Fibroblast of skin of right biceps (primary cell): ENCODE results near the gene DET1.
"Not testable (repeated sequence)": the region's sequence is repeated elsewhere in the genome, so short reads cannot be mapped to it uniquely, and the experiment has no call there.

ENCODE experiments used
- DNase-seq: peaks from one replicate; pipeline ENCODE4 v3.0.0-alpha.2; 2013

Gene DET1

DNA sequence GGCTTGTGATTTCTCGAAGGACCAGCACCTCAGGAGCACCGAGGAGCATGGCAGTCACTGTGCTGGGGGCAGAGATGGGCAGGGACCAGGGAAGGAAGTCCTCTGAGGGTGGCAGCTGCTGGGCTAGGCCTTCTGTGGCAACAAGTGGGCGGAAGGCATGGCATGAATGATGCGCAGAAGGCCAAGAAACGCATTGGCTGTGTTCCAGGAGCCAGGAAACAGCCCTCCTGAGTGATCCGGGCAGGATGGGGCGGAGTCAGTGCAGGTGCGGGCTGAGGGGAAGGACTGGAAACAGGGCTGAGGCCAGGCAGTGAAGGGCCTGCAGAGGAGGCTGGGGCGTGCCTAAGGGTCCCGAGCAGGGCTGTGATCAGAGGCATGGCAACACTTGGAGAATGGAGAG is 55.3 kb downstream of the DET1 start:
- no peak for DNase-seq

DNA sequence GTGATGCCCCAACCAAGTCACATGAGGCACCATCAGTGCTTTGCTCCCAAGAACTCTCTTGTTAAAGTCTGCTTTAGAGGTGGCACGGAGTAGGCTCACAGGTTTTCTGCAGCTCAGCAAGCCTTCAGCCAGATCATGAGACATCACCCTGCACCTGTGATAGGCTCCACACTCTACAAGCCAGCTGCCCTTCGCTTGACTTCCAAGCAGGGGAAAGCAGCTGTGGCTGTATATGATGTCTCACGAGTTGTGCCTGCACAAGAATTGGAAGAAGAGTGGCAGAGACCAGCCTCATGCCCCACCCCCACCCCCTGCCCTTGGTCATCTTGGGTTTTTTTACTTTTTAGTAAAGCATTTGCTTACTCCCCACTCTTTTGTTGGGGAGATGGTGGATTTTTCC is 56.4 kb downstream of the DET1 start:
- DNase-seq: no peak

DNA sequence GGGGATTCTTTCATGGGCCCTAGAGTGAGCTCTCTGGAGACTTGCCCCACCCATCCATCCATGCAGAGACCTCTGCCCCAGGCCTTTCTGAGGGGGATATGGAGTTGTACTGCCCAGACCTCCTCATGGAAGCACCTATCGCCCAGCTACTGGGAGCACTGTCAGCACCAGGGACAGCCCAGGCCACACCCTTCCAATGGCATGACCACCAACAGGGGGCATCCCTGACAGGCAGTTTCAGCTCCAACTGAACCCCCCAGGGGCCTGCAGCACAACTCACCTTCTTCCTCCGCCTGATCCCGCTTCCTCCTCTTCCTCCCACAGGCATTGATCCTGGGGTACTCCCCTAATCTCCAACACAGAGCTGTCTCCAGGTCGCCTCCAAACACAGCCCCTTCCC is 57.2 kb downstream of the DET1 start:
- DNase-seq: no peak

DNA sequence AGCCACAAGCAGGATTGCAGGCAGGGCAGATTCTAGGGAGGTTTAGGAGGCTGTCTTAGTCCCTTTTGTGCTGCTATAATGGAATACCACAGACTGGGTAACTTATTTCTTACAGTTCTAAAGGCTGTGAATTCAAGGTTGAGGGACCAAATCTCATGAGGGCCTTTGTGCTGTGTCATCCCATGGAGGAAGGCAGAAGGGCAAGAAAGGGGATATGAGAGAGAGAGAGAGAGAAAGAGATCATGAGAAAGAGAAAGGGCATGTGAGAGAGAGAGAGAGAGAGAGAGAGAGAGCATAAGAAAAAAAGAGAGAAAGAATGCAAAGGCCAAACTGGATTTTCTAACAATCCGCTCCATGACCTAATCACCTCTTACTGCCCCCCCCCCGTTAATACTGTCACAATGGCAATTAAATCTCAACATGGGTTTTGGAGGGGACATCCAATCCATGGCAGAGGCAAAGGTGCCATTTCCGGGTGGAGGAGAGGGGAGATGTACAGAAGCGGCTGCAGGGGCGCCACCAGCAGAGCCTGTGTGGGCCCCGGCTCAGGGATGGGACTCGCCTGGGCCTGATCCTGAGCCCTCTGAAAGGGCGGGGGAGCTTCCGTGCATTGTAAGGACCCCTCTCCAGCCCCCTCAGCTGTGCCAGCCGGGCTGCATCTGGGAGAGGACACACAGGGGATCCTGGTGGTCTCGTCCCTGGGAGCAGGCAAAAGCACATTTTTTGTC is 58.5 kb downstream of the DET1 start:
- DNase-seq: no peak

DNA sequence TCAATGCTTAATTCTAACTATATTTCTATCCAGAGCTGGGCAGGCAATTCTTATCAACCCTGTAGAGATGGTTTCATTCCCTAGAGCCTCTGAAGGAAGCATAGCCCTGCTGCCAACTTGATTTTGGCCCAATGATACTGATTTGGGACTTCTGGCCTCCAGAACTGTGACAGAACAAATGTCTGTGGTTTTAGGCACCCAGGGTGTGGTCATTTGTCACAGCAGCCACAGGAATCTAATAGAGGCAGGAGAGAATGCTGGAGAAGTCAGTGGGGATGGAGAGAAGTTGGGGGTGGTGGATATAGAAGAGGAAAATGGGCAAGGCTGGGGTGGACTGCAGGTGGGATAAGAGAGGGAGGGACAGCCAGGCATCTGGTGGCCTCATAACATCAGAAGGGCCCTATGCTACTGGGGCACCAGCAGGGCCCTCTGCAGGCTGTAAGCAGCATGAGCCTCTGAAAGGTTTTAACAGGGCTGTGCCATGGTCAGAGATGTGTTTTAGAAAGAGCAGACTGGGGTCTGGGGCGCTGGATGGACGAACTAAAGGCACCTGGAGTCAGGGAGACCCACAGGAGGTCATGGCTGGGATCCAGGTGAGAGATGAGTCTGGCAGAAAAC is 59.2 kb downstream of the DET1 start:
- peak; percentile 12 for DNase-seq

DNA sequence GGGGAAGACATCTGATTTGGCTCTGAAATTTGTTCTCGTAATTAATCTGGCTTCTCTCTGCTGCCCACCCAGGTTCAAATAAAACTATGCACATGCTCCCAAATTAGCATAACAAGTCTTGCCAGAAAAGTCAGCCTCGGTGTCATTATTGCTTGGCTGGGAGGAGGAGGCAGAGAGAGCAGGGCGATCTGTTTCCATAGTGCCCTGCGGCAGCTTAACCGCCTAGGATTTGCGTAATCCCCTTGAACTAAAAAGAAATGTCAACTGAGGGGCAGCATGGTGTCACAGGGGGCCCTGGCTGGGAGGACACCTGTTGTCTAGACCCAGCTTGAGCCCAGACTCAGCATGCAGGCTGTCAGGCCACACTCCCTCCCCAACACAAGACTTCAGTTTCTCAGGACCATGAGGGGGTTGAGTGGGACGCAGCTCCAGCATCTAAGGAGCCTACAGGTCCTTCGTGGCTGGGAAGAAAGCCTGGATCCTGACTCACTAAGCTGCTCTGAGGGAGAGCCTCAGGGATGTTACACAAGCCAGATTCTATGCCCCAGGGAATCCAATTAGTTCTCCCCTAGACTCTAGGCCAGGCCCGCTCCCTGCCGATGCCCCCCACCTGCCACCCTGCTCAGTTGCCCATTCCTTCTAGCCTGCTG is 61.7 kb downstream of the DET1 start:
- peak; percentile 30 for DNase-seq

DNA sequence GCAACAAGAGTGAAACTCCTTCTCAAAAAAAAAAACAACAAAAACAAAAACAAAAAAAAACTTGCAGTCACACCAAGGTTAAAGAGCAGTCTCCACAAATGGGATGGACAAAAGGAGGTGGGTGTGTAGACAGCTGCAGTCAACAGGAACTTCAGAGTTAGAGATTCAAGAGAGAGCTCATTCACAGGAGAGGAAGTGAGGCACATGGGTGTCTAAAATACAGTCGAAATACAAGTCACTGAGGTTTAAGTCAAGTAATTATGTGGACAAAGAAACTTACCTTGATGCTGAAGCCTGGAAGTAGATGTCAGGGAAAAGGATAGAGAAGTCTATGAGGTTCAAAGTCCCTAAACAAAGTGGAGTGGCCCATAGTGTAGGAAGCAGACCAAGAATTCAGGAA is 64.2 kb downstream of the DET1 start:
- no peak for DNase-seq

DNA sequence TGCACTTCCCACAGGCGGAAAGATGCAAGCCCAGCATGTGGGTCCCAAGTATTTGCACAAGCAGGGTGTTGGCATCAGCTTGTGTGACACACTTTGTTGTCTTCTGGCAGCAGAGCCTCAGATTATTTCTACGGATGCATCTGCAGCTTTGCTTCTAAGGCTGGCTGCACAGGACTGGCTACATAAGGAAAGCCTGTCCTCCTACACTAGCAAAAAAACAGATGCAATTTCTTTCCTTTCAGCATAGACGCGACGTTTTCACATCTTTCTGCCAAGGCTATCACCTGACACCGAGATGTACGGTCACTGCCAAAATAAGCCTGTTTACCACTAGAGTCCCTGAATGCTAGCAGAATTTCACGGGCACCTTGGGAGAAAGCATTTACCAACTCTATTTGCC is 65.5 kb downstream of the DET1 start:
- DNase-seq: no peak

DNA sequence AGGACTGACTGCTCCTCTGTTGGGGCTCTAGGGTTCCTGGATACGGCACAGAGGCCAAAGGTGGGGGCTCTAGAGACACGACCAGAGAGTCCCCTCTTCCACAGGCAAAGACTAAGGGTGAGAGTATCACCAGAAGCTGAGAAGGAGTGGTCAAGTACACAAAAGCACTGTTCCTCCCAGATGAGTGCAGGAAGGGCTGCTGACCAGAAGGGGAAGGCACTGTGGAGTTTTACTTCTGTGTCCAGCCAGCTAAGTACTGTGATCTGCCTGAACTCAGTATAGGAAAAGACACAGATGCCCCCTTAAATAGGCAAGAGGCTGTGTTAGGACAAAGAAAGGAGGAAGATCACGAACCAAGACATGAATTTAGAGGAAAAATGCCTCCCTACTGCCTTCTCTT is 67.3 kb downstream of the DET1 start:
- no peak for DNase-seq

DNA sequence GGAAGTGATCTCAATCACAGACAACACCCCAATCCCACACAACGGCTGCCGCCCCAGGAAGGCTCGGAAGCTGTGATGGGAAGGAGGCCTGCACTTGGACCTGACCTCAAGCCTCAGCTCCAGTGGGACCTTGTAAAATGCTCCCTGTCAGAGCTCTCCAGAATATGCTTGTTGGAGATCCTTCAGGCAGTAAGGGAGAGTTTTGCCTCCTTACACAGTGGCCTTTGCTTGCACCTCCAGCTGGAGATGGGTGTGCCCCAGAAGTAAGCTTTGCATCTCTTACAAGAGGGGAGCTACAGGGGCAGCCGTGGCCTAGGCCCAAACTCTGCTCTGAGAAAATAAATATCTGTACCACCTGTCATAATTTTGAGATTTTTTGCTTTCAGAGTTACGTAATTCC is 68.6 kb downstream of the DET1 start:
- no peak for DNase-seq

DNA sequence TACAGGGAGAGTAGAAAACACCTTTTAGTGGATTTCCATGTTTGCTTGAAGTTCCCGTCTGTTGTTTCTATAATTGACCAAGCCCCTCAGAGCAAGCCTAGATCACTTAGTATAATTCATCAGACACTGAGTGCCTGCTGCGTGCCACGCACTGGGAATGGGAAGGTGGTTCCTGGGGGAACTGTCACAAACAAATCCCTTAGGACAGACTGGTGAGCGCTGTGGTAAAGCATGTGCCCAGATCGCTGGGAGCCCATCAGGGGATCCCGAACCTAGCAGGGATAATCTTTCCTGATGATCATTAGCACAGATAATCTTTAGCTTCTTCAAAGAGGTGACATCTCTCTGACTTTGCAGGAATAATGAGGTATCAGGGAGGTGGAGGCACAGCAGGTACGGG is 69.4 kb downstream of the DET1 start:
- DNase-seq: no peak

DNA sequence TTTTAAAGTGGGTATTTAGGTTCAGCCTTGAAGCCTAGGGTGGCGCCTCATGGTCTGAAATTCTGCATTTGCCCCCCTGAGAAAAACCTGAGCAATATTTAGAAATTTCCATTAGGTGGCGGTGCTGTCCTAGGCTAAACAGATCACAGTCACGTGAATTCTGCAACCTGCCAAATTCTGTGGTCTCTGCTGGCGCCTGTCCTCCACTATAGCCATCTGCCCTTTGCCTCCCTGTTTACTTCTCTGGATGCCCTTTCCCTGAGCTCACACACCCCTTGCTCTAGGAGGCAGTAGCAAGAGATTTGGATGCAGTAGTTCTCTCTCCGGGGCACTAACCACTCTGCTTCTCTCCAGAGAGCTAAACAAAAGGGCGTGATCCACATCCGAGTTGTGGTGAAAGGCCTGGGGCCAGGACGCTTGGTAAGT is 69.8 kb downstream of the DET1 start:
- DNase-seq: peak; percentile 38

DNA sequence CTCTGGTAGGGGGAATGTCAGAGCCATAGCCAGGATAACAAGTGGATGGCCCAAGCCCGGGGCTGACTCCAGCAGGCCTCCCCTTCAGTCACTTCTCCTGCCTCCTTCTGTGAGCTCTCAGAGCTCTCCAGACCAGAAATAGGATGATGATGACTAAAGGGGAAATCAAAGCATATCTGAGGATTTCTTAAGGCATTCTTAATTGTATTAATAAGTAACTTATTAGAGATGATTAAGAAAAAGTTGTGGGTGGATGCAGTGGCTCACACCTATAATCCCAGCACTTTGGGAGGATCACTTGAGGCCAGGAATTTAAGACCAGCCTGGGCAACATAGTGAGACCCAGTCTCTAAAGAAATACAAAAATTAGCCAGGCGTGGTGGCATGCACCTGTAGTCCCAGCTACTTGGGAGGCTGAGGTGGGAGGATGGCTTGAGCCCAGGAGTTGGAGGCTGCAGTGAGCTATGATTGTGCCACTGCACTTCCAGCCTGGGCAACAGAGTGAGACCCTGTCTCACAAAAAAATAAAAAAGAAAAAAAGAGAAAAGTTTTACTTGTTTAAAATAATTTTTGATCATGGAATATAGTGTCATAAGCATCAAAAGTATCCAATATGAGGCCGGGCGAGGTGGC is 72.7 kb downstream of the DET1 start:
- DNase-seq: not testable (repeated sequence)

DNA sequence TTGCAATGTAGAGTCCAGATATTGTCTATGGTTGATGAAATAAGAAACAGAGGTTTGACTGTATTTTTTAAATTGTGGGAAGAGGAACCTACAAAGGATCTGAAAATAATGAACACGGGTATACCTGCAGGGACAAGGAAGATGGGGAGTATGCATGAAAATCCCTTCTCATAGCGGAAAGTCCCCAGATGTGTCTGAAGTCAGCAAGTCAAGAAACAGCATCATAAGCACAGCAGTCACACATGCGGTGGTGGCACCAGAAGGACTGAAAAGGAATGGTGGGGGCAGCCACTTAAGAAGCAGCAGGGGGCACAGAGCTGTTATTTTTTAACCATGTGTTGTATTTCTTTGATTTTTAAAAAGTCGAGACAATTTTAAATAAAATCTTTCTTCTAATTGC is 74.3 kb downstream of the DET1 start:
- DNase-seq: no peak

DNA sequence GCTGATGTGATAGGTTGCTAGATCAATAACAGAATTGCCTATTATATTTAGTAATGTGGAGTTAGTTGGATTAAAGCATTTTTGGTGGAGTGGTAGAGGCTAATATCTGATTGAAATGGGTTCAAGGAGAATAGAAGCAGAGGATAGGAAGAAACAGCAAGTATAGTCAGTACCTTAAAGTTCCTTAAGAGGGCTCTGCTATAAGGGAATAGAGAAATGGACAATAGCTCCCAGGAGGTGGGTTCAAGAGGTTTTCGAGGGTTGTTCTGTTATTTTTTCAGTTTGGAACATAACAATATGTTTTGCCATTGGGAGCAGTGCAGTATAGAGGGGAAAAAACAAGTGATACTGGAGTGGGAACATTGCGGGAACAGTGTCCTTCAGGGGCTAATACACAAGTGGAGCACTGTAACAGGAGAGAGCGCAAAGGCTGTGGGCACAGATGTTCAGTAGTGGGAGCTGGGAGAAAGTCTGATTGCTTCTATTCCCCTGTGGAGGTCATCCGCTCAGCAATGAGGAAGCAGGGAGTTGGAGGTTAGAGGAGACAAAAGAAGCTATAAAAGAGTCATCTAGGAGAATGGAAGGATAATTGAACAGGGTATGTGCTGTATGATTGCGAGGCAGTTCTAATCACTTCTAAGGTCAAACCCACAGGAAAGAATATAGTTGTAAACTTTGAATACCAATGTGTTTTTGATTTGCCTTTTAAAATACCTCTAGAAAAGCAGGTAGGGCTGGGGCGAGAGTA is 75.7 kb downstream of the DET1 start:
- DNase-seq: no peak

DNA sequence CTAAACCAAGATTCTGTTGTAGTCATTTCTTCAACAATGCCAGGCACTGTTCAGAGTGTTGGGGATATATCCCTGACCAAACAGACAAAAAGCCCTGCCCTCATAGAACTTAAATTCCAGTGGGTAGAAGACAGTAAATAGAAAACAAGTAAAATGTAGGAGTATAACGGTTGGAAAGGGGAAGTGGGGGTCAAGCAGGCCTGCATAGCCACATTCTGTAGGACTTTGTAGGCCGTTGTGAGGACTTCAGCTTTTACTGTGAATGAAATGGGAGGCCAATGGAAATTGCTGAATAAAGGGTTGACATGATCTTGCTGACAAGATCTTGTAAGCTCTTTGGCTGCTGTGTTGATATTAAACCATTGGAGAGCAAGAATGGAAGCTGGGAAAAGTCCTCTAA is 77.2 kb downstream of the DET1 start:
- DNase-seq: no peak

DNA sequence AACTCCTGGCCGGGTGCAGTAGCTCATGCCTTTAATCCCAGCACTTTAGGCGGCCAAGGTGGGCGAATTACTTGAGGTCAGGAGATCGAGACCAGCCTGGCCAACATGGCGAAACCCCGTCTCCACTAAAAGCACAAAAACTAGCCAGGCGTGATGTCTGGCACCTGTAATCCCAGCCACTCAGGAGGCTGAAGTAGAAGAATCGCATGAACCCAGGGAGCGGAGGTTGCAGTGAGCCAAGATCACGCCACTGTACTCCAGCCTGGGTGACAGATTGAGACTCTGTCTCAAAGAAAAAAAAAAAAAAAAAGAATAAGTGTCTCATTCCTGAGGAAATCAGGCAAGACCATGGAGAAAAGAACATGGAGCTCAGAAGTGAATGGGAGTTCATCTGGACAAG is 77.8 kb downstream of the DET1 start:
- DNase-seq: not testable (repeated sequence)

DNA sequence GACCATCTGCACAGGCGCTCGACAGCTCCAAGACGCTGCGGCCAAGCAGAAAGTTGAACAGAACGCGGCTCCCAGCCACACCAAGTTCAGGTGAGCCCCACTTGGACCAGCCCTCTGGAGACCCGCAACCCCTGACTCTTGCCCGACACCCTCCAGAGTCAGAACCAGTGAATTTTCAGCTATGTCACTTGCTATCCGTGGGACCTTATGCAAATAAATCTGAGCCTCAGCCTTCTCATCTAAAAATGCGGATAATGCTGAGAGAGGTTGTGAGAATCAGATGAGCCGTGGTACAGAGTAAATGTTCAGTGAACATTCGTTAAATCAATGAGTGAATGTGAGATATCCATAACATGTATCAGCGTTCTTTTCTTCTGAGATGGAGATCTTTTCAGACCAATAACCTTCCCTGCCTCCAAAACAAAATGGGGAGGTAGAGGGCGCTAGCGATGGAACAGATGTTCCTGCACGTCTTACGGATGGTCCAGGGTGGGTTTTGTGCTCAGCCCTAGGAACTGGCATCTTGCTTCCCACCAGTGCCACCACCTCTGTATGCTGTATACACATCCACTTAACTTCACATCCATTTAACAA is 78.4 kb downstream of the DET1 start:
- DNase-seq: peak; percentile 20

DNA sequence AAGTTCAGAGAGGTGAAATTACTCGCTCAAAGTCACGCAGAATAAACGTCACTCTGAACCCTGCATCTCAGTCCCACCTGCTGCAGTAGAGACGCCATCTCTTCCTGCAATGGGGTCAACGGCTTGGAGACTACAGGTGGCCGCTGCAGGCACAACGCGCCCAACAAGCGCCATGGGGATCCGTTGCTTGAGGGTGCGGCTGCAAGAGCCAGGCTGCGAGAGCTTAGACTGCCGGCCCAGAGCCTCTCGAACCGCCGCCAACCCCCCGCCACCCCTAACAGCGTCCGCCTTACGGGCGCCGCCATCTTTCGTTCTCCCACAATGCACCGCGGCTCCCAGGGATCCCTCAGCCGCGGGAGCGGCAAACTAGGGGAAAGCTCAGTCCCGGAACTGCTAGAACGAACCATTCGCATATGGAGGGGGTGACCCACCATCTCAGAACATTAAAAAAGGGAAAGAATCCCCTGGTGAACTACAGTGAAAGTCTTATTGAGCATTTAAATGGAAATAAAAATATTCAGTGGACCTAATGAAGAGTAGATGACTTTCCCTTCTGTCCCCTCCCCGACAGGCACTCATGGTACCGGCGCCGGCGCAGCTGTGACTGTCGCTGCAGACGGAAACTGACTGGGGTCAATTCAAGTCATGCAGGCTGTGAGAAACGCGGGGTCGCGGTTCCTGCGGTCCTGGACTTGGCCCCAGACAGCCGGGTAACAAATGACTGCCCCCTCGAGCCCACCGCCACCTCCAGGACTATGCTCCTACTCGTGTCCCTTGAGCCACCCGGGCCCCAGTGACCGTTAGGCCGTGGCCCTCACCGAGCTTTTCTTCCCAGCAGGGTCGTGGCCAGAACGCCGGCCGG is 79.2 kb downstream of the DET1 start, which contains the start of the genes MRPL46 and MRPS11:
TSS of gene MRPL46 (minus strand) at position 316 of the 862 bp plus-strand sequence. CDS start at position 305, 11 bp downstream.
TSS of gene MRPS11 (plus strand) at position 636 of the 862 bp plus-strand sequence. CDS start at position 646, 10 bp downstream.
- DNase-seq: peak; percentile 89

DNA sequence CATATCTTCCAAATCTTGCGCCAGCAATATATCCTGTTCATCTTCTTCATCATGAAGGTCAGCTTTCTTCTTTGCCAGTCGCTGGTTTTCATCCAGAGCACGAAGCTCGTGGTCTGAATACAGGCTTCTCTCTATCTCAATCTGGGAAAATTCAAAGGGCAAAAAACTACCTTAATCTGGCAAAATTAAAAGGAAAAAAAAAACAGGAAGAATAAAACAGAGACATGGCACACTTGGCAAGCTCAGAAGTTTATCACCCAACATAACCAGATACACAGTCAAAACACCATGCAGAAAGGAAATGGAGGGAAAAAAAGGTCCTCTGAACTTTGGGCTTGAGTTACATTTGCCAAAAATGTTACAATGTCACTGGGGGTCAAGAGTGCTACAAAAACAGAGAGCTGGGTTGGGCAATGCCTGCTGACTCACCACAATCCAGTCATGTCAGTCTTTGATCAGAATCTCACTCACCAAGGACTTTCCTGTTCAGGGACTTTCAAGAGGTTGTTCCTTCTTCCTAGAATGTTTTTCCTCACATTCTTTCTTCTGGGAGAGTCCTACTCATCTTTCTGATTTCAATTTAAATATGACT is 80.8 kb downstream of the DET1 start:
- DNase-seq: peak; percentile 53
